GM12875 (cell line): Measurements from ENCODE around the gene ARHGAP25.

Experiments used
- H3K4me3 ChIP-seq: one replicate; pipeline ENCODE4 v1.5.1; 2011; ENCODE audit warnings: low read depth, low read length, control low read depth
- CTCF ChIP-seq: IDR thresholded peaks from 2 replicates; pipeline ENCODE4 v1.5.1; 2011; ENCODE audit warnings: low read depth, mild to moderate bottlenecking, control low read depth, inconsistent platforms, low read length, moderate library complexity, borderline replicate concordance; ENCODE audit not compliant: insufficient read depth

Gene ARHGAP25

GRCh38 chr2:68769586-68770270 is 35.1 kb downstream of the ARHGAP25 start:
- no peak overlapping the region for H3K4me3 ChIP-seq
- TF ChIP-seq CTCF, result no peak

GRCh38 chr2:68770271-68771111 is 35.9 kb downstream of the ARHGAP25 start:
- no peak overlapping the region for H3K4me3 ChIP-seq
- no peak for TF ChIP-seq CTCF

GRCh38 chr2:68771211-68771751 is 36.7 kb downstream of the ARHGAP25 start:
- no peak overlapping the region for H3K4me3 ChIP-seq
- no peak for TF ChIP-seq CTCF

- TF ChIP-seq CTCF, result no peak
Measured at GRCh38 chr2:68772109-68772508, 37.5 kb downstream of the ARHGAP25 start.

GRCh38 chr2:68774569-68775271 is 40.1 kb downstream of the ARHGAP25 start:
- TF ChIP-seq CTCF, result no peak
- peak overlapping the region; percentile 22 for H3K4me3 ChIP-seq

More at GRCh38 chr2:68772109-68772508, 37.5 kb downstream of the ARHGAP25 start:
- no peak overlapping the region for H3K4me3 ChIP-seq

- peak overlapping the region; percentile 22 for H3K4me3 ChIP-seq
- no peak for TF ChIP-seq CTCF
Measured at GRCh38 chr2:68775272-68775842, 40.7 kb downstream of the ARHGAP25 start.
